ENCODE measurements around the gene TRPT1. TPM values are rescaled to one million over a fixed set of nuclear protein-coding genes. Genes with fewer than 3 reads are reported as not detected.

TRPT1 gene
- total and polyA plus RNA-seq, 9 of the 15 experiments (the other 6 are each of a cell fraction or from before 2014, with no cell fraction given): 4.6 to 41.7 (median 23.1) TPM

- TF ChIP-seq ELK1 (CRISPR knock-in tag; IDR thresholded peaks at IDR 0.05) (no peak), HDAC8 (tag; IDR thresholded peaks at IDR 0.05) (no peak), ATF1 (CRISPR knock-in tag; IDR thresholded peaks at IDR 0.05) (peak; percentile 52; the same call in 1 of the 2 replicates), ATF1 (tag; IDR thresholded peaks at IDR 0.05) (peak; percentile 97), TAF1 (IDR thresholded peaks at IDR 0.05; ENCODE audit: control insufficient read depth, extremely low read depth, insufficient read depth, low read length, severe bottlenecking) (peak; percentile 93), DLX4 (CRISPR knock-in tag; IDR thresholded peaks at IDR 0.05) (no peak), CREB1 (IDR thresholded peaks at IDR 0.05) (peak; percentile 93), CREB1 (CRISPR knock-in tag; IDR thresholded peaks at IDR 0.05) (peak; percentile 95), ELF4 (CRISPR knock-in tag; IDR thresholded peaks at IDR 0.05) (peak; percentile 46; the same call in 1 of the 2 replicates), E2F5 (CRISPR knock-in tag; IDR thresholded peaks at IDR 0.05) (no peak), ZNF133 (CRISPR knock-in tag; IDR thresholded peaks at IDR 0.05) (no peak), RBFOX2 (IDR thresholded peaks at IDR 0.05; ENCODE audit: low read depth, low read length) (peak; percentile 98), HNRNPLL (IDR thresholded peaks at IDR 0.05; ENCODE audit: low read depth, low read length, poor library complexity, severe bottlenecking) (peak; percentile 57), NCOA6 (IDR thresholded peaks at IDR 0.05) (no peak), HDAC1 (IDR thresholded peaks at IDR 0.05) (peak in 1 of 2 experiments; percentile 51; a peak in 2 of 4 replicates), TRIM28 (IDR thresholded peaks at IDR 0.05) (peak; percentile 43; the same call in 1 of the 2 replicates), CHD2 (IDR thresholded peaks at IDR 0.05; ENCODE audit: low read depth, low read length) (no peak), ZNF384 (IDR thresholded peaks at IDR 0.05; ENCODE audit: low read depth, low read length) (no peak), RNF219 (CRISPR knock-in tag; IDR thresholded peaks at IDR 0.05) (peak; percentile 14; the same call in 1 of the 2 replicates), HNRNPL (IDR thresholded peaks at IDR 0.05; ENCODE audit: low read depth, low read length) (0 out of 2 replicates have a peak, but pooled peaks have one; percentile 53), ZNF277 (CRISPR knock-in tag; IDR thresholded peaks at IDR 0.05; ENCODE audit: borderline replicate concordance) (no peak), ZNF561 (CRISPR knock-in tag; conservative IDR thresholded peaks at IDR 0.05) (0 out of 2 replicates have a peak, but pooled peaks have one; percentile 28), NFYB (IDR thresholded peaks at IDR 0.05; ENCODE audit: extremely low read depth, insufficient read length) (peak; percentile 26), BHLHE40 (IDR thresholded peaks at IDR 0.05; ENCODE audit: low read length) (peak; percentile 98)
Observed at GRCh38 chr11:64240435-64241240, 14.7 kb upstream of the TRPT1 start, which contains the start of gene FKBP2 (continued).
